Upper lobe of right lung (tissue), 1 donor: ENCODE data around the gene VGLL4. TPM values are rescaled to one million over a fixed set of nuclear protein-coding genes. Genes with fewer than 3 reads are reported as not detected.

Source experiments
- ATAC-seq: fragments of 200-7000 bp; cut with Tn5 transposase; one replicate; pipeline ENCODE4 v1.9.1; 2020; ENCODE audit warnings: mild to moderate bottlenecking, moderate library complexity
- DNase-seq: peaks from one replicate; pipeline ENCODE4 v3.0.0-alpha.2; 2020
- H3K27ac ChIP-seq: fragments of 200-600 bp; one replicate; pipeline ENCODE4 v1.8.0; 2022
- H3K27me3 ChIP-seq: fragments of 200-600 bp; one replicate; pipeline ENCODE4 v1.8.0; 2022; ENCODE audit warnings: mild to moderate bottlenecking
- H3K36me3 ChIP-seq: fragments of 200-600 bp; one replicate; pipeline ENCODE4 v1.8.0; 2022
- H3K4me1 ChIP-seq: fragments of 200-600 bp; one replicate; pipeline ENCODE4 v1.8.0; 2022
- H3K4me3 ChIP-seq: fragments of 200-600 bp; one replicate; pipeline ENCODE4 v1.8.0; 2022; ENCODE audit warnings: mild to moderate bottlenecking
- H3K9me3 ChIP-seq: fragments of 200-600 bp; one replicate; pipeline ENCODE4 v1.8.0; 2022
- intact Hi-C: fragments of 100-400 bp; cut with DNase I; formaldehyde crosslinking; loops from one replicate; pipeline ENCODE4 v1.11.0; 2022
- total RNA-seq: library from RNA; stranded (reverse); fragmentation: NEBNext Ultra II Directional; extraction: Animal tissue kit (Norgen Biotek cat#: 25700); gene quantifications from one replicate; pipeline ENCODE4 v1.2.1, GENCODE V29; 2021
- TF ChIP-seq, protein P1 (sequence below): fragments of 200-600 bp; IDR thresholded peaks from one replicate; pipeline ENCODE4 v1.8.0; 2022; ENCODE audit warnings: antibody characterized with exemption
- donor health status: DM: no; HTN: yes; CAD: no; lungs with severe emphysema.

VGLL4 gene
- total RNA-seq, 1 donor from 2014 or later = 57.5 TPM

- H3K27ac ChIP-seq = no peak overlapping the region
- no peaks in the 10 kb centered on the region for H3K9me3 ChIP-seq
- TF ChIP-seq, protein P1, sequence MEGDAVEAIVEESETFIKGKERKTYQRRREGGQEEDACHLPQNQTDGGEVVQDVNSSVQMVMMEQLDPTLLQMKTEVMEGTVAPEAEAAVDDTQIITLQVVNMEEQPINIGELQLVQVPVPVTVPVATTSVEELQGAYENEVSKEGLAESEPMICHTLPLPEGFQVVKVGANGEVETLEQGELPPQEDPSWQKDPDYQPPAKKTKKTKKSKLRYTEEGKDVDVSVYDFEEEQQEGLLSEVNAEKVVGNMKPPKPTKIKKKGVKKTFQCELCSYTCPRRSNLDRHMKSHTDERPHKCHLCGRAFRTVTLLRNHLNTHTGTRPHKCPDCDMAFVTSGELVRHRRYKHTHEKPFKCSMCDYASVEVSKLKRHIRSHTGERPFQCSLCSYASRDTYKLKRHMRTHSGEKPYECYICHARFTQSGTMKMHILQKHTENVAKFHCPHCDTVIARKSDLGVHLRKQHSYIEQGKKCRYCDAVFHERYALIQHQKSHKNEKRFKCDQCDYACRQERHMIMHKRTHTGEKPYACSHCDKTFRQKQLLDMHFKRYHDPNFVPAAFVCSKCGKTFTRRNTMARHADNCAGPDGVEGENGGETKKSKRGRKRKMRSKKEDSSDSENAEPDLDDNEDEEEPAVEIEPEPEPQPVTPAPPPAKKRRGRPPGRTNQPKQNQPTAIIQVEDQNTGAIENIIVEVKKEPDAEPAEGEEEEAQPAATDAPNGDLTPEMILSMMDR = no peak
- H3K27me3 ChIP-seq = no peaks in the 10 kb centered on the region
- H3K36me3 ChIP-seq = no peaks in the 10 kb centered on the region
- H3K4me1 ChIP-seq = peaks cover 73% of the 10 kb centered on the region
- DNase-seq (no peak), ATAC-seq (no peak)
- intact Hi-C loops = loop anchor here (10.0 kb wide), 1 partner anchor 62 kb away; no protein-coding TSS in a partner anchor
- H3K4me3 ChIP-seq = no peak overlapping the region
These were observed 7.3 kb downstream of the VGLL4 start for GRCh38 chr3:11636394-11636770.

- no peaks in the 10 kb centered on the region for H3K36me3 ChIP-seq
- TF ChIP-seq, protein P1 = no peak
- no peaks in the 10 kb centered on the region for H3K27me3 ChIP-seq
- DNase-seq (no peak), ATAC-seq (no peak)
- intact Hi-C loops = loop anchor here (10.0 kb wide), 1 partner anchor 61 kb away; no protein-coding TSS in a partner anchor
- peak overlapping the region; percentile 27 for H3K27ac ChIP-seq
- peaks cover 68% of the 10 kb centered on the region for H3K4me1 ChIP-seq
- H3K9me3 ChIP-seq = no peaks in the 10 kb centered on the region
- H3K4me3 ChIP-seq = no peak overlapping the region
These were observed 7.9 kb downstream of the VGLL4 start for GRCh38 chr3:11635680-11636393.

GRCh38 chr3:11634974-11635612 lies 8.6 kb downstream of the VGLL4 start:
- Histone ChIP-seq H3K36me3 (no peaks in the 10 kb centered on the region), H3K27ac (peak overlapping the region; percentile 27), H3K4me3 (no peak overlapping the region), H3K27me3 (no peaks in the 10 kb centered on the region), H3K9me3 (no peaks in the 10 kb centered on the region), H3K4me1 (peaks cover 60% of the 10 kb centered on the region)
- TF ChIP-seq, protein P1 = no peak
- intact Hi-C loops = loop anchor here (10.0 kb wide), 1 partner anchor 60 kb away; no protein-coding TSS in a partner anchor
- no peak for DNase-seq
- ATAC-seq = no peak

- intact Hi-C loops = loop anchor here (10.0 kb wide), 1 partner anchor 59 kb away; no protein-coding TSS in a partner anchor
- H3K36me3 ChIP-seq = no peaks in the 10 kb centered on the region
- TF ChIP-seq, protein P1 = no peak
- no peaks in the 10 kb centered on the region for H3K27me3 ChIP-seq
- ATAC-seq (peak; percentile 81), DNase-seq (no peak)
- H3K4me3 ChIP-seq = peak overlapping the region; percentile 2
- H3K27ac ChIP-seq = peak overlapping the region; percentile 61
- H3K4me1 ChIP-seq = peaks cover 51% of the 10 kb centered on the region
- no peaks in the 10 kb centered on the region for H3K9me3 ChIP-seq
These were observed 9.6 kb downstream of the VGLL4 start for GRCh38 chr3:11634081-11634635.

GRCh38 chr3:11632966-11633365 lies 10.7 kb downstream of the VGLL4 start:
- H3K9me3 ChIP-seq = no peaks in the 10 kb centered on the region
- DNase-seq (no peak), ATAC-seq (no peak)
- H3K27me3 ChIP-seq = no peaks in the 10 kb centered on the region
- no peak overlapping the region for H3K4me3 ChIP-seq
- peak overlapping the region; percentile 61 for H3K27ac ChIP-seq
- TF ChIP-seq, protein P1 = no peak
- peaks cover 40% of the 10 kb centered on the region for H3K4me1 ChIP-seq
- intact Hi-C loops = loop anchor here (10.0 kb wide), 1 partner anchor 58 kb away; no protein-coding TSS in a partner anchor
- no peaks in the 10 kb centered on the region for H3K36me3 ChIP-seq
